ENCODE results near the gene FOXF2.

Gene FOXF2

DNA sequence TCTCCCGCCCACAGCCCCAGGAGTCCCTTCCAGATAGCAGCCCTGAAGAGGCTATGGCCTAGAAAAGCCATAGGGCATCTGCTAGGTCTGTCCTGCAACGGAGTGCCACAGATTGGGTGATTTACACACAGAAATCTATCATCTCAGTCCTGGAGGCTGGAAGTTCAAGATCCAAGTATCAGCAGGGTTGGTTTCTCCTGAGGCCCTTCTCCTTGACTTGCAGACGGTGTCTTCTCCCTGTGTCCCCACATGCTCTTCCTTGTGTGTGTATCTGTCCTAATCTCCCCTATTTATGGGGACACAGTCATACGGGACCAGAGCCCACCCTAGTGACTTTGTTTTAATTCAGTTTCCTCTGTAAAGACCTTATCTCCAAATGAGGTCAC is 15.3 kb downstream of the FOXF2 start:
- intact Hi-C loops (cut with DNase I; ENCODE audit: low total_unique reads), result no loop called here
- H3K4me1 ChIP-seq, result no peaks in the 10 kb centered on the region
- no peak for TF ChIP-seq CTCF (IDR thresholded peaks at IDR 0.05)
- no peaks in the 10 kb centered on the region for H3K36me3 ChIP-seq
- no peak for DNase-seq
- H3K27me3 ChIP-seq, result peaks cover 0 to 41% of the 10 kb centered on the region in 2 donors
- no peak overlapping the region for H3K4me3 ChIP-seq
- no peaks in the 10 kb centered on the region for H3K9me3 ChIP-seq
- no peak overlapping the region for H3K27ac ChIP-seq

GRCh38 chr6:1405221-1405620 is 15.8 kb downstream of the FOXF2 start:
- intact Hi-C loops (cut with DNase I; ENCODE audit: low total_unique reads), result no loop called here
- DNase-seq, result no peak
- Histone ChIP-seq H3K4me3 (no peak overlapping the region), H3K27ac (no peak overlapping the region), H3K27me3 (peaks cover 0 to 43% of the 10 kb centered on the region in 2 donors), H3K36me3 (no peaks in the 10 kb centered on the region), H3K4me1 (no peaks in the 10 kb centered on the region), H3K9me3 (no peaks in the 10 kb centered on the region)
- no peak for TF ChIP-seq CTCF (IDR thresholded peaks at IDR 0.05)

DNA sequence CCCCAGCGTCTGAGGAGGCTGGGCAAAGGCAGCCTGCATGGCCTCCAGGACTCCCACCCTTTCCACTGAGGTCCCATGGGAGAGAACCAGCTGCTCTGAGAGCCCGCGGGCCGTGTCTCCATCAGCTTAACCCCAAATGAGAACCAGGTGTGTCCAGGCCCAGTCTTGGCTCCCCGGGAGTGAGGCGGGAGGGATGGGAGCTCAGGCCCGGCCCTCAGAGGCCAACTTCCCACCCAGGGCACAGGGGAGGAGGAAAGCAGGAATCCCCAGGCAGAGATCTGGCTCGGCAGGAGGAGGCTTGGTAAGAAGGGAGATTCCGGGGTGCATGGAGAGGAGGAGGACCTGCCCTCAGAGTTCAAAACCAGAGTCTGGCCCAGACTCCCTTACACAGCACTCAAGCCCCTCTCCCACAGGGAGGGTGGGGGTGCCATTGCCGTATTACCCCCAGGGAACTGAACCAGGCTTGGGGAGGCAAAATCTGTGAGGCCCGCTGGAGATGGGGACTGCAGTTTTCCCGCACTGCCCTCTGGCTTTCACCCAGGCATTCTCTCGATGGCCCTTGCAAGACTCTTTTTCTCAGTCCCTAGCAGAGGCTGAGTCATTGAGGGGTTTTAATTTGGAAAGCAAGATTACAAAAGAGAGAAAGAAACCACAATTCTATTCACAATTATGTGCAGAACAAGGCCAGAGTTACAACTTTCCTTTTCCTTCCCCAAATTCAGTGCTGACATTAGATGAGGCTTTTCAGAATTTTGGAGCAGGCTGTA is 17.1 kb downstream of the FOXF2 start:
- no peaks in the 10 kb centered on the region for H3K36me3 ChIP-seq
- H3K27ac ChIP-seq, result no peak overlapping the region
- no peaks in the 10 kb centered on the region for H3K9me3 ChIP-seq
- no peak overlapping the region for H3K4me3 ChIP-seq
- DNase-seq, result no peak
- no peaks in the 10 kb centered on the region for H3K4me1 ChIP-seq
- TF ChIP-seq CTCF (IDR thresholded peaks at IDR 0.05), result no peak
- intact Hi-C loops (cut with DNase I; ENCODE audit: low total_unique reads), result no loop called here
- H3K27me3 ChIP-seq, result peaks cover 0 to 39% of the 10 kb centered on the region in 2 donors

DNA sequence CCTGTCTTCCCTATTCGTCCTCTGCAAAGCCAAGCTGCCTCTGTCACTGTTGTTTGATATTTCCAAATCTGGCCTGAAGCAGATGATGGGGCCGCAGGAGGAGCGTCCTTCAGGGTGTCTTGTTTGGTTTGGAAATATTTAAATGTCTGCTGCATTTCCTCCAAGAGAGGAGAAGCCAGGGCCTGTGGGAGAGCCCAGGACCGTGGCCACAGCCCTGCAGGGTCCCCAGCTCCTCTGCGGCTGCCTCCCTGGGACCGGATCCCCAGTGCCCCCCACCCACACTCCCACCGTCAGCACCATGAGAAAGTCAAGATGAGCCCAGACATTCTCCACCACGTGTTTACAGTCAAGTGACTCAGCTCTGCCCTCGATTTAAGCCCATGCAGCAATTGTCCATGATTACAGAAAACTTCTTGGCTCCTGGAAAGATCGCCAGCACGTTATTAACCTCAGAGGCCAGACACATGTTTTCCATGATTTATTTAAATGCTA is 18.2 kb downstream of the FOXF2 start:
- Histone ChIP-seq H3K4me1 (no peaks in the 10 kb centered on the region), H3K36me3 (no peaks in the 10 kb centered on the region), H3K27ac (no peak overlapping the region), H3K9me3 (no peaks in the 10 kb centered on the region), H3K27me3 (peaks cover 0 to 32% of the 10 kb centered on the region in 2 donors), H3K4me3 (no peak overlapping the region)
- no peak for TF ChIP-seq CTCF (IDR thresholded peaks at IDR 0.05)
- no peak for DNase-seq
- intact Hi-C loops (cut with DNase I; ENCODE audit: low total_unique reads), result no loop called here

- intact Hi-C loops (cut with DNase I; ENCODE audit: low total_unique reads), result no loop called here
- Histone ChIP-seq H3K27me3 (peaks cover 0 to 27% of the 10 kb centered on the region in 2 donors), H3K9me3 (no peaks in the 10 kb centered on the region), H3K36me3 (no peaks in the 10 kb centered on the region), H3K4me1 (no peaks in the 10 kb centered on the region), H3K4me3 (no peak overlapping the region), H3K27ac (no peak overlapping the region)
- TF ChIP-seq CTCF (IDR thresholded peaks at IDR 0.05), result no peak
- no peak for DNase-seq
Observed at GRCh38 chr6:1409774-1410465, 20.5 kb downstream of the FOXF2 start.
